B cell (primary cell): ENCODE measurements around the gene NANOS3. TPM values are rescaled to one million over a fixed set of nuclear protein-coding genes. Genes with fewer than 3 reads are reported as not detected.
A peak's percentile ranks its signal among the peaks of the same experiment; 100 is the strongest.

Experiments
- ATAC-seq: fragments of 200-7000 bp; cut with Tn5 transposase; one replicate; pipeline ENCODE4 v1.10.0; 2021; ENCODE audit warnings: low read depth, mild to moderate bottlenecking, moderate number of reproducible peaks, moderate library complexity
- CTCF ChIA-PET: fragments of 350-600 bp; sonication (Branson Sonifier 250); formaldehyde crosslinking; loops from one replicate; lab custom pipeline; 2021; ENCODE audit warnings: antibody characterized with exemption, inconsistent platforms; lab: Charles Lee
- POLR2A ChIA-PET: fragments of 350-600 bp; sonication (Branson Sonifier 250); formaldehyde crosslinking; loops from one replicate; lab custom pipeline; 2021; ENCODE audit warnings: antibody characterized with exemption; lab: Charles Lee
- DNase-seq: peaks from one replicate; pipeline ENCODE4 v3.0.0; 2013
- H2AFZ ChIP-seq: 2 replicates; pipeline ENCODE4 v1.6.1; 2012; ENCODE audit warnings: mild to moderate bottlenecking, low read depth, low read length; ENCODE audit not compliant: insufficient read depth, poor library complexity, severe bottlenecking
- H3K27ac ChIP-seq, 2 donors: 1 replicate in 1 of 2; 2 replicates in 1 of 2; pipeline ENCODE4 v1.5.1; 2012 to 2013; ENCODE audit warnings: low read length in 2 of 2, mild to moderate bottlenecking in 2 of 2, moderate library complexity in 1 of 2
- H3K27me3 ChIP-seq, 4 experiments: fragments of 200-600 bp in 1 of 4; sonication (generic) in 1 of 4; replicated peaks in 1 of 4; 1 replicate in 2 of 4; 2 replicates in 2 of 4; pipeline versions ENCODE4 v1.6.1 to v1.7.0; 2013 to 2016; ENCODE audit warnings: low read length in 3 of 4, mild to moderate bottlenecking in 2 of 4, mixed read lengths in 1 of 4, moderate library complexity in 1 of 4; ENCODE audit not compliant: insufficient read depth in 4 of 4, control insufficient read depth in 3 of 4; ENCODE audit errors: control extremely low read depth in 1 of 4
- H3K36me3 ChIP-seq, 2 experiments: replicated peaks in 1 of 2; 1 replicate in 1 of 2; 2 replicates in 1 of 2; pipeline versions ENCODE4 v1.6.1 to v1.7.1; 2013; ENCODE audit warnings: low read length in 1 of 2; ENCODE audit not compliant: insufficient read depth in 2 of 2, control insufficient read depth in 1 of 2; ENCODE audit errors: control extremely low read depth in 1 of 2, extremely low read depth in 1 of 2
- H3K4me1 ChIP-seq, 2 donors: fragments of 200-600 bp in 1 of 2; sonication (generic) in 1 of 2; 1 replicate in 1 of 2; 2 replicates in 1 of 2; pipeline versions ENCODE4 v1.5.1 to v1.6.1; 2013 to 2017; ENCODE audit warnings: low read length in 2 of 2; ENCODE audit not compliant: control insufficient read depth in 2 of 2, insufficient read depth in 2 of 2
- H3K4me2 ChIP-seq: replicated peaks from 2 replicates; pipeline ENCODE3; 2012; ENCODE audit warnings: mild to moderate bottlenecking, low read depth, low read length; ENCODE audit not compliant: poor library complexity, severe bottlenecking
- H3K4me3 ChIP-seq, 5 experiments: fragments of 200-600 bp in 1 of 5; sonication (generic) in 1 of 5; 1 replicate in 3 of 5; 2 replicates in 2 of 5; pipeline versions ENCODE4 v1.5.1 to v1.7.0; 2011 to 2016; ENCODE audit warnings: low read length in 4 of 5, mild to moderate bottlenecking in 4 of 5, low read depth in 2 of 5, control low read depth in 1 of 5, moderate library complexity in 1 of 5; ENCODE audit not compliant: insufficient read depth in 1 of 5; ENCODE audit errors: control extremely low read depth in 1 of 5, extremely low read depth in 1 of 5
- H3K79me2 ChIP-seq: fragments of 200-600 bp; sonication (generic); one replicate; pipeline ENCODE4 v1.6.0; 2016; ENCODE audit warnings: low read length; ENCODE audit not compliant: control insufficient read depth, insufficient read depth
- H3K9ac ChIP-seq: fragments of 200-600 bp; sonication (generic); 2 replicates; pipeline ENCODE4 v1.6.1; 2017; ENCODE audit warnings: mild to moderate bottlenecking, low read length, moderate library complexity
- H3K9me3 ChIP-seq, 3 donors: one replicate each; pipeline versions ENCODE4 v1.6.1 to v1.7.1; 2013; ENCODE audit warnings: low read length in 2 of 3; ENCODE audit not compliant: control insufficient read depth in 2 of 3, insufficient read depth in 1 of 3; ENCODE audit errors: control extremely low read depth in 1 of 3
- H4K20me1 ChIP-seq: 2 replicates; pipeline ENCODE4 v1.6.0; 2012; ENCODE audit warnings: mild to moderate bottlenecking, low read length; ENCODE audit not compliant: insufficient read depth, control insufficient read depth, poor library complexity, severe bottlenecking
- H3K27ac Mint-ChIP-seq: one replicate; pipeline ENCODE4 v1.8.0; 2021; ENCODE audit warnings: mixed read lengths
- H3K27me3 Mint-ChIP-seq: one replicate; pipeline ENCODE4 v1.8.0; 2021; ENCODE audit warnings: mixed read lengths
- H3K4me1 Mint-ChIP-seq: one replicate; pipeline ENCODE4 v1.8.0; 2021; ENCODE audit warnings: mixed read lengths
- H3K4me3 Mint-ChIP-seq: one replicate; pipeline ENCODE4 v1.8.0; 2021; ENCODE audit warnings: mixed read lengths
- H3K9me3 Mint-ChIP-seq: one replicate; pipeline ENCODE4 v1.8.0; 2022; ENCODE audit warnings: mixed read lengths; ENCODE audit not compliant: insufficient read depth
- CTCF ChIP-seq: fragments of 200-600 bp; IDR thresholded peaks from one replicate; pipeline ENCODE4 v1.8.0; 2022; ENCODE audit warnings: antibody characterized with exemption, mild to moderate bottlenecking
- EZH2 ChIP-seq: IDR thresholded peaks from 2 replicates; pipeline ENCODE4 v1.6.1; 2012; ENCODE audit warnings: borderline replicate concordance, low read depth, mild to moderate bottlenecking, moderate library complexity, low read length; ENCODE audit not compliant: insufficient read depth, poor library complexity, severe bottlenecking
- WGBS: methylation state at CpG from one replicate; pipeline ENCODE4 v1.1.5; 2013; ENCODE audit warnings: missing lambda C conversion rate; ENCODE audit not compliant: insufficient coverage; 5-methylcytosine and 5-hydroxymethylcytosine counted together
- intact Hi-C: fragments of 100-400 bp; cut with micrococcal nuclease; formaldehyde crosslinking; loops from one replicate; pipeline ENCODE4 v1.10.0; 2022
- polyA plus RNA-seq: library from polyadenylated mRNA; depleted of rRNA; stranded (reverse); fragments of >200 nt; gene quantifications from 2 replicates; pipeline ENCODE4 v1.2.3, GENCODE V29; 2012
- total RNA-seq, 2 donors: library from RNA; stranded (reverse); fragments of 120-200 nt in 1 of 2; gene quantifications; 1 replicate in 1 of 2; 2 replicates in 1 of 2; pipeline versions ENCODE4 v1.2.3 to v1.2.4, GENCODE V29; 2013 to 2022

The NANOS3 gene
- total and polyA plus RNA-seq, 2 donors (not counting 1 experiment from before 2014, with no cell fraction given): 0.49 TPM; not detected in 1

- no peak for DNase-seq
- H3K4me1 Mint-ChIP-seq: peaks cover 25% of the 10 kb centered on the region
- no peak overlapping the region for H3K4me3 Mint-ChIP-seq
- peak overlapping the region; percentile 73 for H3K4me2 ChIP-seq
- H3K27ac ChIP-seq: no peak overlapping the region
- no peaks in the 10 kb centered on the region for H3K9me3 ChIP-seq
- ChIA-PET POLR2A (interaction anchor here (1.1 kb wide), 1 partner anchor 189 kb away, joined by 6 read pairs; no protein-coding TSS in a partner anchor), CTCF (interaction anchor here (0.9 to 9.3 kb wide), 8 partner anchors 9 to 466 kb away, joined by 3 to 92 read pairs (median 6); partner anchors contain the start of genes IL27RA and MISP3)
- ATAC-seq: no peak
- peaks cover 0 to 9% (median 0%) of the 10 kb centered on the region in 4 experiments for H3K27me3 ChIP-seq
- H3K79me2 ChIP-seq: no peaks in the 10 kb centered on the region
- no peak overlapping the region for H3K9ac ChIP-seq
- H3K27ac Mint-ChIP-seq: peak overlapping the region; percentile 78
- intact Hi-C loops: no loop called here
- H4K20me1 ChIP-seq: no peaks in the 10 kb centered on the region
- H3K27me3 Mint-ChIP-seq: no peaks in the 10 kb centered on the region
- H3K4me3 ChIP-seq: no peak overlapping the region
- 89% methylated on average over 5 of the region's 5 CpGs for WGBS
- no peak for TF ChIP-seq CTCF
- no peak for TF ChIP-seq EZH2
- H2AFZ ChIP-seq: no peak overlapping the region
- H3K36me3 ChIP-seq: no peaks in the 10 kb centered on the region
- H3K9me3 Mint-ChIP-seq: no peaks in the 10 kb centered on the region
- peaks cover 26 to 34% of the 10 kb centered on the region in 2 donors for H3K4me1 ChIP-seq
Measured at GRCh38 chr19:13882419-13882795, 5.5 kb downstream of the NANOS3 start.

- Histone ChIP-seq H3K4me3 (no peak overlapping the region), H4K20me1 (no peaks in the 10 kb centered on the region), H3K4me1 (peaks cover 26 to 34% of the 10 kb centered on the region in 2 donors), H3K36me3 (no peaks in the 10 kb centered on the region), H3K9ac (no peak overlapping the region), H2AFZ (no peak overlapping the region), H3K27ac (no peak overlapping the region), H3K27me3 (peaks cover 0 to 9% (median 0%) of the 10 kb centered on the region in 4 experiments), H3K4me2 (peak overlapping the region; percentile 73), H3K9me3 (no peaks in the 10 kb centered on the region), H3K79me2 (no peaks in the 10 kb centered on the region)
- POLR2A ChIA-PET: interaction anchor here (0.6 kb wide), 1 partner anchor 168 kb away, joined by 9 read pairs; no protein-coding TSS in a partner anchor
- CTCF ChIA-PET: interaction anchor here (0.9 to 9.3 kb wide), 6 partner anchors 9 to 465 kb away, joined by 3 to 92 read pairs (median 10); partner anchors contain the start of gene MISP3
- Mint-ChIP-seq H3K9me3 (no peaks in the 10 kb centered on the region), H3K27me3 (no peaks in the 10 kb centered on the region), H3K4me1 (peaks cover 25% of the 10 kb centered on the region), H3K27ac (no peak overlapping the region), H3K4me3 (no peak overlapping the region)
- WGBS: 86% methylated on average over 12 of the region's 12 CpGs
- ATAC-seq (no peak), DNase-seq (no peak)
- intact Hi-C loops: no loop called here
- TF ChIP-seq CTCF (no peak), EZH2 (no peak)
Measured at GRCh38 chr19:13882836-13883235, 5.9 kb downstream of the NANOS3 start.
